Choroid plexus epithelial cell (primary cell): ENCODE results near the gene LBP.
"Not testable (repeated sequence)": the region's sequence is repeated elsewhere in the genome, so short reads cannot be mapped to it uniquely, and the experiment has no call there.

ENCODE experiments used
- DNase-seq: peaks from one replicate; pipeline ENCODE4 v3.0.0-alpha.2; 2010; ENCODE audit warnings: low read depth
- H3K4me3 ChIP-seq: 2 replicates; pipeline ENCODE4 v1.5.1; 2011; ENCODE audit warnings: low read depth, mild to moderate bottlenecking, control low read depth, low read length, moderate library complexity
- CTCF ChIP-seq: conservative IDR thresholded peaks from 2 replicates; pipeline ENCODE4 v1.5.1; 2011; ENCODE audit warnings: low read depth, mild to moderate bottlenecking, control low read depth, inconsistent platforms, low read length, moderate library complexity

Gene LBP

GRCh38 chr20:38393259-38393658, 47.0 kb downstream of the LBP start:
- H3K4me3 ChIP-seq, result no peak overlapping the region
- no peak for DNase-seq
- TF ChIP-seq CTCF, result no peak

GRCh38 chr20:38395165-38395564, 48.9 kb downstream of the LBP start:
- H3K4me3 ChIP-seq, result no peak overlapping the region
- peak; percentile 41 for DNase-seq
- TF ChIP-seq CTCF, result no peak

- DNase-seq, H3K4me3 ChIP-seq: not testable (repeated sequence)
Measured at GRCh38 chr20:38395751-38396395, 49.6 kb downstream of the LBP start.

GRCh38 chr20:38402089-38402488, 55.8 kb downstream of the LBP start:
- no peak for TF ChIP-seq CTCF
- DNase-seq, result no peak

GRCh38 chr20:38402816-38403215, 56.5 kb downstream of the LBP start:
- no peak for DNase-seq
- TF ChIP-seq CTCF, result no peak
- no peak overlapping the region for H3K4me3 ChIP-seq

More at GRCh38 chr20:38402089-38402488, 55.8 kb downstream of the LBP start:
- H3K4me3 ChIP-seq, result no peak overlapping the region

GRCh38 chr20:38404016-38404415, 57.7 kb downstream of the LBP start:
- no peak overlapping the region for H3K4me3 ChIP-seq
- no peak for DNase-seq
- TF ChIP-seq CTCF, result no peak

GRCh38 chr20:38405132-38405531, 58.9 kb downstream of the LBP start:
- no peak for DNase-seq
- H3K4me3 ChIP-seq, result no peak overlapping the region
- TF ChIP-seq CTCF, result no peak

- H3K4me3 ChIP-seq, result no peak overlapping the region
- no peak for TF ChIP-seq CTCF
- DNase-seq, result no peak
Measured at GRCh38 chr20:38406476-38406875, 60.2 kb downstream of the LBP start.
